ENCODE measurements around the gene RIPOR3. TPM values are rescaled to one million over a fixed set of nuclear protein-coding genes. Genes with fewer than 3 reads are reported as not detected.
A peak's percentile ranks its signal among the peaks of the same experiment; 100 is the strongest.

The RIPOR3 gene
- polyA plus RNA-seq, 2 of the 4 experiments (the other 2 are of a cell fraction), result 0.03 to 0.06 TPM

DNA sequence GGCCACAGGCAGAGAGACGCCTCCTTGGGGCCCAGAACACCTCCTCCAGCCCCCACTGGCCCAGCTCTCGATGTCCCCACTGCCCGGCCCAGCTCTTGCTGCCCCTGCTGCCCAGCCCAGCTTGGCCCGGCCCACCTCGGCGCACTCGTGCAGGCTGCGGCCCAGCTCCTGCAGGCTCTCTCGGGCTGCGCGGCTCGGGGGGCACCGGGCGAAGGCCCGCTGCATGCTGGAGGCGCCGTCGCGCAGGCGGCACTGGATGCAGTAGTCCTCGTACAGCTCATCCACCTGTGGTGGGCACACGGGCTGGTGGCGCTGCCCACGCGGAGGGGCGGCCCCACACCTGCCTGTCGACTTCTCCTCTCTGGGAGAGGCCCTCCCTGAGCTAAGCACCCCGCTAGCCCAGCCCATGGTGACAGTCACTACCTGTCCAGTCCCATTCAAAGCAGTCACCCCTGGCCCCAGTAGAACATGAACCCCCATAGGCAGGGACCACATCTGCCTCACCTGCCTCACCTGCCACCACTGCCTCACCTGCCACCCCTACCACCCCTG, 81.8 kb downstream of the RIPOR3 start:
- ATAC-seq, result no peak
- no peak overlapping the region for H3K4me2 ChIP-seq
- ChIA-PET CTCF (interaction anchor here (0.8 to 3.0 kb wide), 6 partner anchors 13 to 430 kb away, joined by 3 to 12 read pairs (median 8); no protein-coding TSS in a partner anchor), POLR2A (no interaction called here)
- H3K4me1 ChIP-seq, result no peaks in the 10 kb centered on the region
- no peaks in the 10 kb centered on the region for H3K9me3 ChIP-seq
- DNase-seq (ENCODE audit: low read depth in 1 of 2, low spot score in 1 of 2), result no peak
- TF ChIP-seq RARB (CRISPR knock-in tag; IDR thresholded peaks at IDR 0.05) (no peak), RAD21 (conservative IDR thresholded peaks at IDR 0.05 in 1 of 2, IDR thresholded peaks at IDR 0.05 in 1 of 2) (no peak), MAZ (IDR thresholded peaks at IDR 0.05; ENCODE audit: borderline replicate concordance, low read depth, low read length) (no peak), CHD4 (IDR thresholded peaks at IDR 0.05; ENCODE audit: borderline replicate concordance) (no peak), POLR2AphosphoS2 (conservative IDR thresholded peaks at IDR 0.05; ENCODE audit: low read length) (no peak), ELK1 (IDR thresholded peaks at IDR 0.05; ENCODE audit: low read depth, low read length) (no peak), ZC3H11A (IDR thresholded peaks at IDR 0.05) (no peak)
- H3K27ac ChIP-seq, result peak overlapping the region in 1 of 2 experiments; percentile 8; a peak in 1 of 6 replicates
- H3K4me3 ChIP-seq, result no peak overlapping the region
- FAIRE-seq, result no peak
- 77% methylated on average over 7 of the region's 28 CpGs for WGBS (ENCODE audit: missing lambda C conversion rate)

DNA sequence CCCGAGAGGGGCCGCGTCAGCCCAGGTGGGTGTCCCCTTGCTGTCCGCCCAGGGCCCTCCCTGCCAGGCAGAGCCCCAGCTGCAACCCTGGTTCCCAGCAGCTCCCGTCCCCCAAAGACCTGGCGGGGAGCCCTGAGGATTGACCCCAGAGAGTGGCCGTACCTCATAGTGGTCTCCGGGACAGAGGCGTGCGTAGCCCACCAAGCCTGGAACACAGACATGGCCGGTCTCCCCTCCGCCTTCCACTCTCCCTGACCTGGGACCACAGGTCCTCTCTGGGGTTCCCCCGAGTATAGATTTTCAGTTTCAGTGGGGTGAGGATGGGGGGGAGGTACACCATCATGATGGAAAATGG, 82.6 kb downstream of the RIPOR3 start:
- no peak for TF ChIP-seq FOXS1 (CRISPR knock-in tag; IDR thresholded peaks at IDR 0.05)
- TF ChIP-seq NPAS2 (CRISPR knock-in tag; IDR thresholded peaks at IDR 0.05; ENCODE audit: borderline replicate concordance), result no peak
- TF ChIP-seq, protein P1, sequence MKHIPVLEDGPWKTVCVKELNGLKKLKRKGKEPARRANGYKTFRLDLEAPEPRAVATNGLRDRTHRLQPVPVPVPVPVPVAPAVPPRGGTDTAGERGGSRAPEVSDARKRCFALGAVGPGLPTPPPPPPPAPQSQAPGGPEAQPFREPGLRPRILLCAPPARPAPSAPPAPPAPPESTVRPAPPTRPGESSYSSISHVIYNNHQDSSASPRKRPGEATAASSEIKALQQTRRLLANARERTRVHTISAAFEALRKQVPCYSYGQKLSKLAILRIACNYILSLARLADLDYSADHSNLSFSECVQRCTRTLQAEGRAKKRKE (CRISPR knock-in tag; IDR thresholded peaks at IDR 0.05; ENCODE audit: low read depth), result no peak
- TF ChIP-seq CBX2 (IDR thresholded peaks at IDR 0.05; ENCODE audit: borderline replicate concordance, low read depth), result no peak
- TF ChIP-seq, protein P2, sequence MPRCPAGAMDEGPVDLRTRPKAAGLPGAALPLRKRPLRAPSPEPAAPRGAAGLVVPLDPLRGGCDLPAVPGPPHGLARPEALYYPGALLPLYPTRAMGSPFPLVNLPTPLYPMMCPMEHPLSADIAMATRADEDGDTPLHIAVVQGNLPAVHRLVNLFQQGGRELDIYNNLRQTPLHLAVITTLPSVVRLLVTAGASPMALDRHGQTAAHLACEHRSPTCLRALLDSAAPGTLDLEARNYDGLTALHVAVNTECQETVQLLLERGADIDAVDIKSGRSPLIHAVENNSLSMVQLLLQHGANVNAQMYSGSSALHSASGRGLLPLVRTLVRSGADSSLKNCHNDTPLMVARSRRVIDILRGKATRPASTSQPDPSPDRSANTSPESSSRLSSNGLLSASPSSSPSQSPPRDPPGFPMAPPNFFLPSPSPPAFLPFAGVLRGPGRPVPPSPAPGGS (IDR thresholded peaks at IDR 0.05), result no peak
- TF ChIP-seq POLR2AphosphoS2 (conservative IDR thresholded peaks at IDR 0.05; ENCODE audit: low read length), result no peak
- no peak for TF ChIP-seq HDAC2 (IDR thresholded peaks at IDR 0.05)
- no peak for TF ChIP-seq EHMT2 (IDR thresholded peaks at IDR 0.05; ENCODE audit: low read depth)
- no peak for TF ChIP-seq CHD2 (IDR thresholded peaks at IDR 0.05; ENCODE audit: low read length, partially characterized antibody)
- TF ChIP-seq NFE2L2 (conservative IDR thresholded peaks at IDR 0.05; ENCODE audit: low read length), result no peak
- TF ChIP-seq HMGXB4 (CRISPR knock-in tag; IDR thresholded peaks at IDR 0.05; ENCODE audit: borderline replicate concordance), result no peak
- no peak for TF ChIP-seq HES2 (IDR thresholded peaks at IDR 0.05)
- TF ChIP-seq CEBPB (IDR thresholded peaks at IDR 0.05), result no peak
- TF ChIP-seq PHF8 (IDR thresholded peaks at IDR 0.05; ENCODE audit: borderline replicate concordance, low read depth), result no peak
- no peak for TF ChIP-seq CHD4 (IDR thresholded peaks at IDR 0.05; ENCODE audit: borderline replicate concordance)
- TF ChIP-seq USF2 (IDR thresholded peaks at IDR 0.05), result no peak
- no peak for TF ChIP-seq SMC3 (IDR thresholded peaks at IDR 0.05)
- Histone ChIP-seq H3K4me3 (no peak overlapping the region), H3K4me1 (no peaks in the 10 kb centered on the region), H3K9me3 (no peaks in the 10 kb centered on the region), H3K27ac (no peak overlapping the region), H3K4me2 (no peak overlapping the region)
- WGBS (ENCODE audit: missing lambda C conversion rate), result 93% methylated on average over 5 of the region's 13 CpGs
- DNase-seq (ENCODE audit: low read depth in 1 of 2, low spot score in 1 of 2) (no peak), ATAC-seq (no peak), FAIRE-seq (no peak)
- POLR2A ChIA-PET, result no interaction called here
- CTCF ChIA-PET, result interaction anchor here (0.5 to 3.0 kb wide), 6 partner anchors 9 to 421 kb away, joined by 3 to 12 read pairs (median 8); no protein-coding TSS in a partner anchor
